Activated naive CD4-positive, alpha-beta T cell treated with anti-CD3 and anti-CD28 coated beads, Interleukin-2, amount 10 ng/mL, durations not matched to agents 5 hours and 36 hours (primary cell): Measurements from ENCODE around the gene TFCP2. TPM values are rescaled to one million over a fixed set of nuclear protein-coding genes. Genes with fewer than 3 reads are reported as not detected.

Experiments
- total RNA-seq, 2 experiments: library from RNA; stranded (reverse); gene quantifications; one replicate each; pipeline ENCODE4 v1.2.3, GENCODE V29; 2021

The TFCP2 gene, protein sequence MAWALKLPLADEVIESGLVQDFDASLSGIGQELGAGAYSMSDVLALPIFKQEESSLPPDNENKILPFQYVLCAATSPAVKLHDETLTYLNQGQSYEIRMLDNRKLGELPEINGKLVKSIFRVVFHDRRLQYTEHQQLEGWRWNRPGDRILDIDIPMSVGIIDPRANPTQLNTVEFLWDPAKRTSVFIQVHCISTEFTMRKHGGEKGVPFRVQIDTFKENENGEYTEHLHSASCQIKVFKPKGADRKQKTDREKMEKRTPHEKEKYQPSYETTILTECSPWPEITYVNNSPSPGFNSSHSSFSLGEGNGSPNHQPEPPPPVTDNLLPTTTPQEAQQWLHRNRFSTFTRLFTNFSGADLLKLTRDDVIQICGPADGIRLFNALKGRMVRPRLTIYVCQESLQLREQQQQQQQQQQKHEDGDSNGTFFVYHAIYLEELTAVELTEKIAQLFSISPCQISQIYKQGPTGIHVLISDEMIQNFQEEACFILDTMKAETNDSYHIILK
- 10 to 100 TPM; 33.6 to 37.9 TPM for total RNA-seq

DNA sequence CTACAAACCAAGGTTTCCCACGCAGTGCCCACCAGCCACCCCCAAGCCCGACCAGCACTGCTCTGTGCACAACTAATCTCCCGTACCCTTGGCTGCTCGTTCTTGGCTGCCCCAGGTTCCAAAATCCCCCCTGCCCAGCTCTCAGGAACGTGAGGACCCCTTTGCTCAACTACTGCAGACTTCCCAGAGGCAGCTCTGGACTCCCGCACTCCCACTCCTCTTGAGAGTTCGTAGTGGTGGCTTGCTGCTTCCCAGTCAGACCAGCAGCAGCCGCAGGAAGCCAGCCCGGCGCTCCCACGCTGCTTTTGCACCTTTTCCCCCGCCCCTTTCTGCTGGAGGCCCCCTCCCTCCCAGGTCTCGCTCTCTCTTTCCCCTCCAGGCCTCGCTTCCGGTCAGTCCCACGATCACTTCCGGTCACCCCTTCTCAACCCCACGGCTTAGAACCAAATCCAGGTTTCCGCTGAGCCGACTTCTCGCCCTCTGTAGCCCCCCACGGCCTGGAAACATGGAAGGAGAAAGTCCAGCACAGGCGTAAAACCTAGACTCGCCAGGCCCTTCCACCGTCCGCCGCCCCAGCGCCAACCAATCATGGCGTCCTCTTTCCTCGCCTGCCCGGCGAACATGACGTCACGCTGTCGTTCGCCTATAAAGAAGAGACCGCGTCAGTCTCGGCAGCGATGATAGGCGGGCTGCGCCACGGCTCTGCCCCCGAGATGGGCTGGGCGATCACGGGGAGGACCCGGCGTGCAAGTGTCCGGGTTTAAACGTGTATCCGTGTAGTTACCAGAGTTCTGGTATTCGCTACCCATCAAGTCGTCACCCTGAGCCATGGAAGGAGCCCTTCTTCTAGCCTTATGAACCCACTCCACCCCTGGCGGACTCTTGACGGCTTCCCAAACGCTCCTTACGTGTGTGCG is at the start of gene TFCP2:
TSS of gene TFCP2 (minus strand) at position 621 of the 917 bp plus-strand sequence. CDS start 713 bp downstream, outside the sequence.

GRCh38 chr12:51217968-51218606 is 45.2 kb upstream of the TFCP2 start, which contains the start of gene POU6F1:
TSS of gene POU6F1 (minus strand) at chr12:51218062. CDS start at chr12:51206836, 11,226 bp downstream.

GRCh38 chr12:51083126-51083833 is 89.7 kb downstream of the TFCP2 start, which contains the start of gene CSRNP2:
TSS of gene CSRNP2 (minus strand) at chr12:51083596. CDS start at chr12:51076561, 7,035 bp downstream.

GRCh38 chr12:51047655-51048540 is 125.0 kb downstream of the TFCP2 start, which contains the start of gene LETMD1:
TSS of gene LETMD1 (plus strand) at chr12:51048327. CDS start at chr12:51048357, 30 bp downstream.

Other genes with a start within 250 kb of the TFCP2 start
- not detected for gene HIGD1C, start 220.6 kb downstream of the TFCP2 start, total RNA-seq
- 10 to 100 TPM; 35.0 to 38.9 TPM for gene SLC11A2, start 146.8 kb downstream of the TFCP2 start, total RNA-seq
- 10 to 100 TPM; 73.7 to 75.2 TPM for gene LETMD1, start 124.8 kb downstream of the TFCP2 start, total RNA-seq
- gene CSRNP2, start 89.5 kb downstream of the TFCP2 start, total RNA-seq = 10 to 100 TPM; 13.7 to 17.5 TPM
- 1 to 10 TPM; 3.7 to 5.8 TPM for gene POU6F1, start 44.9 kb upstream of the TFCP2 start, total RNA-seq
- gene DAZAP2, start 65.7 kb upstream of the TFCP2 start, total RNA-seq = 100 to 1,000 TPM; 232 to 242 TPM
- gene SMAGP, start 97.3 kb upstream of the TFCP2 start, total RNA-seq = 1 to 10 TPM; 2.6 to 3.1 TPM
- gene BIN2, start 151.0 kb upstream of the TFCP2 start, total RNA-seq = 100 to 1,000 TPM; 240 to 248 TPM
- under 1 TPM; 0.23 to 0.51 TPM for gene CELA1, start 173.5 kb upstream of the TFCP2 start, total RNA-seq
- 10 to 100 TPM; 15.4 to 16.3 TPM for gene GALNT6, start 218.3 kb upstream of the TFCP2 start, total RNA-seq